SKM-1 treated with dmso at 0.1 percent for 144 hours (cell line): ENCODE results near the gene MNT.

ENCODE experiments used
- DNase-seq: peaks from one replicate; lab custom pipeline; 2025; ENCODE audit not compliant: unreplicated experiment; lab: John Stamatoyannopoulos, UW

The MNT gene

DNA sequence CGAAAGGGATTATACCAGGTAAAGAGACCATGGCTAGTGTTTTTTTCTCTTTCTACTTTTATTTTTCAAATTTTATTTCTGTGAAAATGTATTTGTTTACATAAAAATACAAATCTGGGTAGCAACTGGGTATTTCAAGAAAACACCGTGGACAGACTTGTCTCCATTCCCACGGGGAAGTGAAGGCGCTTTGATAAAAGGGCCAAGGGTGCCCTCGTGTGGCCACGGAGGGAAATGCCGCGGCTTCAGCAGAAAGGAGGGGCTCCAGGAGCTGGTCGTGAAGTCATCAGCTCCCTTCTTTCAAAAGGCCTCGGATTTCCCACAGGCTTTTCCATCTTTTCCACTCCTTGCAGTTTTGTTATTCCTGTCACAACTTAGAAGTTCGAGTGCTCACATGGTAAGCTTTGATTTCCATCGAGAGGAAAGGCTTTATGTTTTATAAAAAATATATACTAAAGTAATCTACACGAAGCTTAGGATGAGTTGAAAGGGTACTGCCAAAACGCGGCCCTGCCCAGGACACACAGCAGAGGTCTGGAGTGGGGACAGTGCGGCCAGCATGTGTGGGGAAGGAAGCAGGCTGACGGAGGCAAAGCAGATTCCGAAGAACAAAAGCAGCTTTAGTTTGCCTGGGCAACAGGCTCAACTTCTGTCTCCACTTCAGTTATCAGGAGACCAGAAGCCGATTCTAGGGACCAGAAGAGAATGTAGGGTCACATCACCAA lies 15.3 kb upstream of the MNT start:
- peak; percentile 35 for DNase-seq

DNA sequence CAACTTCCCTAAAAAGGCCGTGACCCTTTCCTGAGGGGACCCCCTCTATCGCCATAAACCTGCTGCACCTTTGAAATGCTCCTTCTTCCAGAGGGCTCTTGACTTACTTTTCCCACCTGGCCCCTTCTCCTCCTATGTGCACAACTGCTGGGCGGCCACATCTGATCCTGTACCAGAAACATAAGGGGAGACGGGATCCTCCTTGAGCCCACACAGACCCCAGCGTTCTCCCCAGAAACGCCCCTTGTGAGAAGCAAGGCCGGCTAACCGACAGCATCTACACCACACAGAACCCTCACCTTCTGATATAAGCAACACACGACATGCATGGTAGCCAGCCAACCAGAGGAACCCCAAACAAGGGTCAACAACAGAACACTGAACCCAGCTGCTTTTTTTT lies 14.2 kb upstream of the MNT start:
- DNase-seq = no peak

DNA sequence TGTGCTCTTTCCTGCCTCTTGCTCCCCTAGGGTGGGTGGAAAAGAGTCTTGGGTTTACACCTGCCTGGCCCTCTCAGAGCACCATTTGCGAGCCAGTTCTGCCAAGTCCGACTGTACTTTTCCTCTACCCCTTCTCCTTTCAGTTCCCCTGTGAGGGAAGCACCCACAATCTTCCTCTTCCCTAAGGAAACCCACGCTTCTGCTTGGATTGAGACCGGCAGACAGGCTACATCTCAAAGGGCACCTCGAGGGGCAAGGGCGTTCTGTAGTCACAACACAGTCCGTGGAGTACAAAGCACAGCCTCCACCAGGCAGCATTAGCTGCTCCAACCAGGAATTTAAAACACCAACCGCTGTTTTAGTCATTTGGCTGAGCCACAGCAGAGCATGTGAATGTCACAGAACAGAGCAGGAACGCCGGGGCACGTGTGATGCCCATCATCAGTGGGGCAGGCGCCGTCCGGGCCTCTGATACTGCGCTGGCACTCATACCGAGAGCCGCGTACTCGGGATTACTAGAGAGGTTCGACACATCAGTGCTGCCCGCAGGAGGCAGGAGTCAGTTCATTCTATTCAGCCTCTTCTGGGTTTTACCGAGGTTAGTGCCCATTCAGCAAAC lies 13.7 kb upstream of the MNT start:
- DNase-seq = no peak

DNA sequence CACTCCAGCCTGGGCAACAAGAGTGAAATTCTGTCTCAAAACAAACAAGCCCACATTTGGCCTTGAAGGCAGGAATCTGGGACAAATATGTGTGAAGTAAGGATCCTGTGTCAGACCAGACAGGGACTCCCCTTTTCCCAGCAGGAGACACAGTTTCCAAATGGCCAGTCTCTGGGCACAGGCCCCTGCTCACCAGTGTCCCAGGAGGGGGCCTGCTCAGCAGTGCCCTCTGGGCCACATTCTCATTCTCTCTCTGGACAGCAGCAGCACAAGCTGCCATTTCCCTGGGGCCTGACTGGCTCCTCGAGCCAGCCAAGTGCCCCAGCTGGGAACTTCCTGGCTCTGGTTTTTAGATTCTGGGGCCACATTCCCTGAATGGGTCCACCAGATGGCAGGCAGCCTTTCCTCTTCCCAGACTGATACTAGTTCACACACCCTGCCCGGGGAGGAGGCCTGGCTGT lies 11.7 kb upstream of the MNT start:
- DNase-seq = no peak

DNA sequence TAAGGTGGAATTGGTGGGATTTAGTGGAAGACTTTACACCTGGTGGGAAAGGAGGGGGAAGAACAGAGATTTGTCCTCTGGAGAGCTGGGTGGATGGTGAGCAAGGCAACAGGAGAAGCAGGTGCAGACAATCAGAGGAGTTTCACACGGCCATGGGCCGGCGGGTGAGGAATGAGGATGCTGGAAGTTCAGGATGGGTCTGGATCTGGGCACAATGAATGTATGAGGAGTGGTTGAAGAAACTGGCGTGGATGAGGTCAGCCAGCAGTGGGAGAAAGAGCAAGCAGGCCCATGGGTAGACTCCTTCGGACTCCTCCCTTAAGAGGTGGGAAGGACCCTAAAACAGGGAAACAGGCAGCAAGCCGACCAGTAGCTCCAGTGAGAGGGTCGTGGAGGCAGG lies 10.1 kb upstream of the MNT start:
- DNase-seq = no peak

DNA sequence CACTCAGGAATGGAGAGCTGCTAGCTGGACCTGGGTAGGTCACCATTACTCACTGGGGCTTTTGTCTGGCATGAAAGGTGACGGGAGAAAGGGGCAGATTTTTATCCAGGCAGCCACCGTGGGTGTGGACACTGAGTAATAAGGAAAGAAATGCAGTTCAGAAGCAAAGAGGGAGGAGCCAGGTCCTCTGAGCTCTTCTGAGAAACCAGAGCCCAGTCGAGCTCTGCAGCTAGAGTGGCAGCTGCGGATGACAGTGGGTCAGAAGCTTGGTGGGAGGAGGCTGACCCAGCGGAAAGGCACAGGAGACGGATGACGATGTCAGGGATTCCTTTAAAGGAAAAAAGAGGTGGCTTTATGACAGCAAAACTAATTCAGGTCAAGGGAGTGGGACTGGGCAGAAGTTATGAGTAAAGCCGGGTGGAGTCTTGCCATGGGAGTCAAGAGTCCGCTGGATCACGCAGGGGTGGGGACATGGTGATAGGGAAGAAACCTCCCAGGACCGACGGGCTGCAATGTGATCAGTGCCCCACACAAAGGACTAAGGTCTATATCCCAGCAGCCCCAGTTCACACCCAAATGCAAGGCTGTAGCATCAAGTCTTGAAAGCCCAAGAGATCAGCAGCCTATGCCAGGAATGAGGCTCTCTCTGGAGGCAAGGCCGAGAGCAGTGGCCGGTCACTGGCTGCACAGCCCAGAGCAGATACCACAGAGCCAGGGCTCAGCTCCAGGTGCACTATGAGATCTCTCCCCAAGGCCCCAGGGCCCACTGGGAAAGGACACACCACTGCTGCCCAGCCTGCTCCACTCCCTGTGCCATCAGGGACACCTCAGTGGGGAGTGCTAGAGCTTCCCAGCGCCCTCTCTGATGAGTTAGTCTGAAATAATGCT lies 6.3 kb upstream of the MNT start:
- no peak for DNase-seq

DNA sequence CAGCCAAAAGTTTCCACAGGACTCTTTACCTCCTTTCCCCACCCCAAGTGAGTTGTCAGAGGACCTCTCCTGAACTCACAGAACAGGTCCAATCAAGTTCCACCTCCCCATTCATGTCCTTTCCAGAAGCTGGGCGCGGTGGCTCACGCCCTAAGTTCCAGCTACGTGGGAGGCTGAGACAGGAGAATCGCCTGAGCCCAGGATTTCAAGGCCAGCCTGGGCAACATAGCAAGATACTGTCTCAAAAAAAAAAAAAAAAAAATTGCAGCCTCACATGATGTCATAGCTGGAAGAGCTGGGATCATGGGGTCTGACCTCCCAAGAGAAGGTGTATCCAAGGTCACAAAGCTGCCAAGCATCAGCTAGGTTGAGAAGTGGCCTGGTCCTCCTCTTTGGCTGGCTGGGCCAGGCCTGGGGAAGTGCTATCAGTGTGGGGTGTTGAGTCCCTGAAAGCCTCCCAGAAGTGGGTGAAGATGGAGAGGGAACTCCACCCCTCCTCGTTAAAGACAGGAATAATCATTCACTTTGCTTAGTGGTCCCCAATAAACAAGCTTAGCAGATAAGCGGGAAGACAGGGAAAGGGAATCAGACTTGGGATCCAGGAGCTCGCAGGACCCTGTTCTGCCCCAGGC lies 5.5 kb upstream of the MNT start:
- no peak for DNase-seq

DNA sequence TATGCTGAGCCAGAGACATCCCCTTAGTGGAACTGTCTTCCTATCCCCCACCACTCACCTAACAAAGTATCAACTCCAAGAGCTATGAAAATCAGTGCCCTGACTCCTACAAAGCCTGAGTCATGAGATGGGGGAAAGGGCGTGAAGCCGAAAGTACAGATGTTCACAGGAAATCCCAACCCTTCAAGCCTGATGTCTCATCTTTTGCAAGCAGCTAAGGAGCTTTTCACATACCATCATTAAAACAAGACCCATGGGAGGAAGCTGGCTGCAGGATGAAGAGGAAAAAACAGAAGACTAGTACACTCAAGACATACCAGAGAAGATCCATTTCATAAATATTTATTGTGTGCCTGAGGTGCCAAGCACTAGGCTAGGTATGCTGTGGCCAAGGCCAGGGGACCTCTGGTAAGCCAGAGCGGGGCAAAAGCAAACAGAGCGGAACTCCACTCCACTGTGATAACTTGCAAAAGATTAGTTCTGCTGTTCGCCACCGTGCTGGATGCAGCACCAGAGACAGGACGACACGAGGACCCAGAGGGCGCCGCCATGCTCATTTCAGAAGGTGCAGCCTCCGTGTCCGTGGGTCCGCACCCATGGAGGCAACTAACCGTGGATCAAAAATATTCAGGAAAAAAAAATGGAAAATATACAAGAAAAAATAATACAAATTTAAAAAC lies 4.5 kb upstream of the MNT start:
- DNase-seq = no peak

DNA sequence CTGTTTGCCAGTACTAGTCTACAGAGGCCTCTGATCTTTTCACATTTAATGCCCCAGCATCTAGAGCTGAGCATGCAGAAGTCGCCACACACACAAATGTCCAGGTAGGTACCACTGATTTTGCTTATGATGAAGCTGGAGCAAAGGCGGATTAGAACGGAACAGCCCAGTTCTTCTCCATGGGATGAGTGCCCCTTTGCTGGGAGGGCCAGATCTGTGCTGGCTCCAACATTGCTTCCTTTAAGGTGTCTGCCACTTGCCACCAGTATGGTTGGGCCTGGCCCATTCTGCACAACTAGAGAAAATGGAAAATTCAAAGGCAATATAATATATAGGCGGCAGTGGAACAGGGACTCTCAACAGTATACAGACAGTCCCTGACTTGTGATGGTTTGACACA lies 2.2 kb upstream of the MNT start:
- no peak for DNase-seq

DNA sequence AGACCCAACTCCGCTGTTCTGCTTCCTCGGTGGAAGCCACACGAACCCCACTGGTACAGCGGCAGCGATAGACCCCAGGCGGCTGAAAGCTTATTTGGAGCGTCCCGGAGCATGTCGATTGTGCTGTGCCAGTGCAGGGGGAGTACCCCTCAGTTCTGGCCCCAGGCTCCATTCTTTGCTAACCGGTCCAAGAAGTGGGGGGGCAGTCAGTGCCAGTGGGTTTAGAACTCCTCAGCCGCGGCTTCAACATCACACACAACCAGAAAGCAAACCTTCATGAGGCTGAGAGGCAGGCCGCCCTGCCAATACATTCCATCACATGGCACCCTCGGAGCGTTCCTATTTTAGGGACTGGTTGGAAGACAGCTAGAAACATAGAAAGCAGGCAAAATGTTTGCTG lies 1.7 kb upstream of the MNT start:
- DNase-seq = no peak

DNA sequence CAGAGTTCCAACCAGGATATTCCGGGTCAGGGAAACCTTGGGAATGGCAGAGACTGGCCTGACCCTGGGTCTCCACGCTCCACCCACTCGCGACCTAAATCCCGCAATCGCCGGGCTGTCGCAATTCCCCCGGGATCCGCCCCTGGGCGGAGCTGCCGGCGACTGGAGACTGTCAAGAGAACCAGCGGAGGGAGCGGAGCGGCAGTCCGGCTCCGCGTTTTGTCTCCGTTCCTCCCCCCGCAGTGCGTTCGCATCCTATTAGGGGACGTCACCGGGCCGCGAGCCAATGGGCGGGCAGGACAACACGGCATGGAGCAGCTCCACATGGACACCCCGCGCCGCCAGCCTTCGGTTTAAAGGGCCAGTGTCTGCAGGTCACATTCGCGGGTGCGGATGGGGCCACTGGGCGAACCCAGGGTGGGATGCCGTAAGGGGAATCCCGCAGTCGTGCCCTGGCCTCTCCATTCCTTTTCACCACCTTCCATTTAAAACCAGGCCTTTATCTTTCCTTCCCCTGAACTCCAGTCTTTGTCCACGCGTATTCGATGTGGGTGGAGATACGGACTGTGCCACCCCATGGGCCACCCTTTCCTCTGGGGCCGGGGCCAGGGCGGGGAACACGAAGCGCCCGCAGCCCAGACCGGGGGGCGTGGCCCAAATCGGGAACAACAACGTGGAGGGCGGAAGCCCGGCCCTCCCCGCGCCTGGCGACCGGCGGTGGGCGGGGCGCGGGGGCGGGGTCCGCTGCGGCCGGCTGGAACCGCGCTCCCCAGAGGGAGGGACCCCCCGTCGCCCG lies 764 bp upstream of the MNT start:
- peak; percentile 91 for DNase-seq

DNA sequence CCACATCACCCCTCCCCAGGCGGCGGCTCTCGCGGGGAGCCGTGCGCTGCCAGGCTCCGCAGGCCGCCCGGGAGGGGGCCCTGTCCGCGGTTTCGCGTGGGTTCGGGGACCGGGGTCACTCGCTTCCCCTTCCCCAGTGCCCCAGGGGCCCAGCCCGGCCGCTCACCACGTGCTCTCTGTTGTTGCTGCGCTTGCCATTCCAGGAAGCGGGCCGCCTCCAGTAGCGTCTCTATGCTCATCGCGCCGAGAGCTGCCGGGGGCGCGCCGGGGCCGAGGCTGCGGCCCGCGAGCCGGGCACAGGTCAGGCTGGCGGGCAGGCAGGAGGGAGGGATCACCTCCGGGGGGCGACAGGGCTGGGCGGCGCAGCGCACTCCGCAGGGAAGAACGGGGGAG lies 390 bp downstream of the MNT start:
- DNase-seq = peak; percentile 3

DNA sequence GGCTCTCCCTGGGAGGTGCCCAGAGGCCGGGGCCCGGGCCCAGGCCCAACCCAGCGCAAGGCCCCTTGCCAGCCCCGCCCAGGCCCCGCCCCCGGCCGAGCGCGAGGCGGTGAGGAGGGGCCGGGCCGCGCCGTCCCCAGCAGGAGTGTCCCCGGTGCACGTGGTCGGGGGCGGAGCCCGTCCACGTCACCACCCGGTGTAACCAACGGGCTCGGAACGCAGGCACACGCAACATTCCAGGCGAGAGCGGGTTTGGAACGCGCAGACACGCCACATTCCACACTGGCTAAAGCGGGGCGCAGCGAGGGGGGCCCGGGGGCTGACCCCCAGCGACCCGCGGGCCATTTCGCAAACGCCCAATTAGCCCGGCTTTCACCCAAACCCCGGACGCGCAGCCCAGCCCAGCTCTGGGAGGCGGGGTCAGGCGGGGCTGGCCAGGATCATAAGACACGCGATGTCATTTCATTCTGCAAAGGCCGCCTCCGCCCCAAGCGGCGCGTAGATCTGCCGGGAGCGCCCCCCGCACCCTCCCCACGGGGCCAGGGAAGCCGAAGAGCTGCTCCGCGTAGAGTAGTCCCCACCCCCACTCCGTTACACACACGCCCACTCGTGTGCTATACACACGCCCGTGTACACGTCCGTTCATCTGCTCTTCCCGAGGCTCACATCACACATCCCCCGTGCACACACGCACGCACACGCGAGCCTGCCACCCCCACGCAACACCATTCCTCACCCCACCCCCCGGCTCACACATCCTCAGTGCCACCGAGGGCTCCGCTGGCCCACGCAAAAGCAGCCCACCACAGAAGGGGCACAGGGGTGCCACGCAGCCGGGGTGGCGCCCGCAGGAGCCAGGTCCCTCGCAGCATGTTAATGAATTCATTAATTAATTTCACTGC lies 1.0 kb downstream of the MNT start:
- peak; percentile 86 for DNase-seq

DNA sequence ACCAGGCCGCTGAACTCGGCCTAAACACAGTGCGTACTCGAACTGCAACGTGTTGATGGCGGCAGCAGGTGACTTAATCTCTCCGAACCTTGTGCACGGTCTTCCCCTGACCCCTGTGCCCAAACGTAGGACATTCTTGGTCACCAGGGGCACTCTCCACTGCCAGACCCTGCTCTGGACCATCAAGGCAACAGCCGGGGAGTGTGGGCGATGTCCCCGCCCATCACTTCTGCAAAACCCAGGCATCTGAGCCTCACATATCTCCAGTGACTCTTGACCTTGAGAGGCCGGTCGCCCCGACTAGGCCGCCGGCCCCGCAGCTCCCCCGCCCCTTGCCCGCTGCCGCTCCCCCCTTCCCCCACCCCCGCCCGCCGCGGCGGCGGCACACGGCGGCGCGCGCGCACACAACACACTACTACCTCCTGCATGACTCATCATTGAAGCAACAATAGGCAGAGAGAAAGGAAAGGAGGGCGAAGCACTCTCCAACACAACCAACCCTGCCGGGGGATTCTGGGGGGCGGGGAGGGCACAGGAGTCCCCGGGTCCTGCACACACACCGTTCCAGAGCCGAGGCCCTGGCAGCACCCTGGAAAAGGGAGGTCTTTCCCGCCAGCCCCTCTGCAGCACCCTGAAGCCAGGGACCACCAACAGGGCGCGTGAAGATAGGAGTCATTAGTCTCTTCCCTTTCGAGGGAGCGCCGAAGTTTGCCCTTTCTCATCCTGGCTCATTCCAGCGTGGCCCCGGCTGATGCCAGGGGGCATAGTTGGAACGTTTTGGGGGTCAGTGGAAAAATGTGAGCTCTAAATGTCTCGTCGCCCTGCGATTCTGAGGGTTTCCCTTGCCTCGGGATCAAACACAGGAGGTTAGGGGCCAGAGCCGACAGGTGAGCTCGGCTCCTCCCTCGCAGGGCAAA lies 1.9 kb downstream of the MNT start:
- DNase-seq = peak; percentile 2

DNA sequence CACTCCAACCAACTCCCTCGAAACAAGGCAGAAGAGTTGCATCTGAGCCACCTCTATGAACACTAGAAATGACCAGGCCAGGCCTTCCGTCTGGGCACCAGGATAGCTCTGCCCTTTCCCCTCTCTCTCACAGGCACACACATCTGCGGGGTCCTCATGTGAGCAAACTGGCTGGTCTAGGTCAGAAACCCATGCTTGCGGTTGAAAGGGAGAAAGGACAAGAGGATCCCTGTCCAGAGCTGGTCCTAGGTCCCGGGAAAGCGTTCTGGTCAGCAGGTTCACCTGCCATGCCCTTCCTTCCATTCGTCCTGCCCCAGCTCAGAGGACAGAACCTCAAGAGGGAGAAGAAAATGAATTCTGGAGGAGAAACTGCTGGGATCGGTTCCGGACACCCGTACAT lies 2.7 kb downstream of the MNT start:
- no peak for DNase-seq

DNA sequence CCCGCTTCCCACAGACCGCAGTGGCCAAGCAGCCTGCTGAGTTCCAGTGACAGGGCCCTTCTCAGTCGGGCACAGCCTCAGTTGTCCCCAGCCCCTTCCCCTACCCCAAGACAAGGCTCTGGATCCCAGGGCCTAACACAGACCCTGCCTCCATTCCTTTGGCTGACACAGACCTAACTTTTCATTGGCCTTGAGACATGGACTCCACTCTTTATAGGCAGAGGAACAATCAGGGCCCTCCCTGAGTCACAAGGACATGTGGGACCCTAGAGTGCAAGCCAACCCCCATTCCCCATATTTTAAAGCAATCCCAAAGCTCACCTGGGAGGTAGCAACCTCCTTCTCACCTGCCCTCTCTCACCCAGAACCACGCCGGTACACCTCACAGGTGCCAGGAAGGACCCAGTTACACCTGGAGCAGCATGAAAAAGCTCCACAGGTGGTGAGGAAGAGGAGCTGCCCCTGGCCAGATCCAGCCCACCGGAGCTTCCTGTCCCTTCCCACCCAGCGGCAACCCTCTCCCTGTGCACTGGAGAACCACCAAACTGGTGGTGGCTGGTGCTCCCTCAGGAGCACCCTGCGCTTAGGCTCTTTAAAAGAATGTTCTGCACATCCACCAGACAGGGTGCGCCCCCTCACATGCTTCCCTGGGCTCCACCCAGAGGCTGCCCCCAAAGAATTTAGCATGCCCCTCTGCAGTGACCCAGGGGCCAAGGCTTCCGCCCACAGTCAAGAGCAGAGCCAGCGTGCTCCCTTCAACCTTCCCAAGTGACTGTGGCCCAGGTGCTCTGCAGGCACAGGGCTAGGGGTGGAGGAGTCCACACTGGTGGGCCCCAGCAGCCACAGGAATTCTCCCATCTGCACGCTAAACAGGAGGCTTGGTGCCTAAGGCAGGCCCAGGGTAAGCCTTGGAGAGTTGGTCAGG lies 3.4 kb downstream of the MNT start:
- DNase-seq = no peak
